IMR-90 (cell line): ENCODE results near the gene TENM4. TPM values are rescaled to one million over a fixed set of nuclear protein-coding genes. Genes with fewer than 3 reads are reported as not detected.

Experiments
- ATAC-seq: fragments of 200-7000 bp; cut with Tn5 transposase; 2 replicates; pipeline ENCODE4 v1.9.1; 2020; ENCODE audit warnings: low read depth, mild to moderate bottlenecking, moderate library complexity
- BruUV-seq: library from RNA; stranded (reverse); fragments of 400-500 nt; replicated peaks from 2 replicates; lab custom pipeline; 2021; lab: Mats Ljungman, UMichigan
- CTCF ChIA-PET: fragments of 300-600 bp; formaldehyde crosslinking; extraction: SDS; loops from one replicate; lab custom pipeline; 2021; ENCODE audit warnings: antibody characterized with exemption; lab: Yijun Ruan, JAX
- POLR2A ChIA-PET: fragments of 300-600 bp; sonication (Branson Sonifier 250); formaldehyde crosslinking; loops from one replicate; lab custom pipeline; 2022; ENCODE audit warnings: antibody characterized with exemption; ENCODE audit not compliant: unreplicated experiment; lab: Charles Lee
- DNase-seq: peaks from one replicate; pipeline ENCODE4 v3.0.0; 2013
- H2AFZ ChIP-seq: replicated peaks from 2 replicates; pipeline ENCODE3; 2013; ENCODE audit warnings: low read length, mild to moderate bottlenecking; ENCODE audit not compliant: poor library complexity
- H2AK5ac ChIP-seq: 2 replicates; pipeline ENCODE4 v1.6.1; 2013; ENCODE audit warnings: low read depth, low read length, inconsistent platforms
- H2AK9ac ChIP-seq: replicated peaks from 2 replicates; pipeline ENCODE3; 2013; ENCODE audit warnings: mild to moderate bottlenecking, low read depth, low read length, moderate library complexity; ENCODE audit not compliant: poor library complexity
- H2BK120ac ChIP-seq: 2 replicates; pipeline ENCODE4 v1.6.1; 2013; ENCODE audit warnings: low read depth, low read length, inconsistent platforms
- H2BK15ac ChIP-seq: 3 replicates; pipeline ENCODE4 v1.6.1; 2013; ENCODE audit warnings: low read depth, low read length, inconsistent platforms
- H2BK20ac ChIP-seq: 2 replicates; pipeline ENCODE4 v1.6.1; 2013; ENCODE audit warnings: low read depth, mild to moderate bottlenecking, inconsistent platforms, low read length, moderate library complexity
- H2BK5ac ChIP-seq: 2 replicates; pipeline ENCODE4 v1.6.1; 2013; ENCODE audit warnings: mild to moderate bottlenecking, low read depth, low read length, inconsistent platforms; ENCODE audit not compliant: poor library complexity, severe bottlenecking
- H3K14ac ChIP-seq: replicated peaks from 2 replicates; pipeline ENCODE4 v1.6.1; 2013; ENCODE audit warnings: low read depth, low read length, inconsistent platforms
- H3K18ac ChIP-seq: 2 replicates; pipeline ENCODE4 v1.6.1; 2013; ENCODE audit warnings: low read depth, low read length, control low read depth
- H3K23ac ChIP-seq: 2 replicates; pipeline ENCODE4 v1.6.1; 2013; ENCODE audit warnings: low read depth, low read length, inconsistent platforms
- H3K27ac ChIP-seq: 2 replicates; pipeline ENCODE4 v1.5.1; 2013; ENCODE audit warnings: mild to moderate bottlenecking, control low read depth, low read length; ENCODE audit not compliant: insufficient read depth
- H3K27me3 ChIP-seq: 2 replicates; pipeline ENCODE4 v1.6.1; 2013; ENCODE audit warnings: low read length; ENCODE audit not compliant: control insufficient read depth, insufficient read depth
- H3K36me3 ChIP-seq: 2 replicates; pipeline ENCODE4 v1.6.1; 2013; ENCODE audit warnings: low read length, mixed read lengths; ENCODE audit not compliant: control insufficient read depth, insufficient read depth
- H3K4ac ChIP-seq: 2 replicates; pipeline ENCODE4 v1.6.1; 2013; ENCODE audit warnings: low read depth, low read length, inconsistent platforms
- H3K4me1 ChIP-seq: 2 replicates; pipeline ENCODE4 v1.6.1; 2013; ENCODE audit warnings: low read length, mixed read lengths; ENCODE audit not compliant: control insufficient read depth, insufficient read depth
- H3K4me2 ChIP-seq: 2 replicates; pipeline ENCODE4 v1.6.1; 2013; ENCODE audit warnings: low read depth, mild to moderate bottlenecking, control low read depth, low read length, moderate library complexity
- H3K4me3 ChIP-seq: 2 replicates; pipeline ENCODE4 v1.5.1; 2013; ENCODE audit warnings: low read depth, mild to moderate bottlenecking, control low read depth, low read length, moderate library complexity; ENCODE audit not compliant: insufficient read depth
- H3K56ac ChIP-seq: 2 replicates; pipeline ENCODE4 v1.6.1; 2013; ENCODE audit warnings: low read length, inconsistent platforms; ENCODE audit not compliant: insufficient read depth; ENCODE audit errors: extremely low read depth
- H3K79me1 ChIP-seq, 2 experiments: 2 replicates each; pipeline ENCODE4 v1.6.1; 2013; ENCODE audit warnings: low read length in 2 of 2, inconsistent platforms in 1 of 2, low read depth in 1 of 2
- H3K9ac ChIP-seq: 2 replicates; pipeline ENCODE4 v1.6.1; 2013; ENCODE audit warnings: low read depth, low read length, control low read depth
- H3K9me1 ChIP-seq: 2 replicates; pipeline ENCODE4 v1.6.1; 2013; ENCODE audit warnings: low read length, inconsistent platforms; ENCODE audit not compliant: insufficient read depth
- H3K9me3 ChIP-seq: 2 replicates; pipeline ENCODE4 v1.6.1; 2013; ENCODE audit warnings: low read length; ENCODE audit not compliant: control insufficient read depth, insufficient read depth
- H4K20me1 ChIP-seq: 2 replicates; pipeline ENCODE4 v1.6.1; 2013; ENCODE audit warnings: low read length, inconsistent platforms; ENCODE audit not compliant: insufficient read depth
- H4K5ac ChIP-seq: 2 replicates; pipeline ENCODE4 v1.6.1; 2013; ENCODE audit warnings: mild to moderate bottlenecking, low read depth, low read length, control low read depth
- H4K8ac ChIP-seq, 2 experiments: 2 replicates each; pipeline ENCODE4 v1.6.1; 2013; ENCODE audit warnings: low read depth in 2 of 2, low read length in 2 of 2, control low read depth in 1 of 2, inconsistent platforms in 1 of 2
- H4K91ac ChIP-seq: 2 replicates; pipeline ENCODE4 v1.6.1; 2013; ENCODE audit warnings: low read depth, low read length, inconsistent platforms; ENCODE audit not compliant: insufficient read depth
- CEBPB ChIP-seq: IDR thresholded peaks from 2 replicates; pipeline ENCODE4 v1.6.1; 2012; ENCODE audit warnings: low read depth, low read length, improper control_type of control experiment
- MXI1 ChIP-seq: IDR thresholded peaks from 2 replicates; pipeline ENCODE4 v1.6.1; 2012; ENCODE audit warnings: low read depth, mild to moderate bottlenecking, low read length, moderate library complexity, borderline replicate concordance
- WGBS, 2 experiments: methylation state at CpG; one replicate each; pipeline versions ENCODE4 v1.1.5 to v1.1.7; 2013; ENCODE audit warnings: missing lambda C conversion rate in 2 of 2; ENCODE audit not compliant: insufficient read length in 1 of 2; ENCODE audit errors: extremely low coverage in 2 of 2; 5-methylcytosine and 5-hydroxymethylcytosine counted together
- dilution Hi-C: fragments of 300-500 bp; cut with HindIII; formaldehyde crosslinking; loops from one replicate; pipeline ENCODE4 v1.14.3; 2018; ENCODE audit warnings: low sequenced_read_pairs; ENCODE audit not compliant: unreplicated experiment
- in situ Hi-C: fragments of 300-500 bp; cut with MboI; formaldehyde crosslinking; loops from 3 replicates; pipeline ENCODE4 v1.14.3; 2019; ENCODE audit warnings: low sequenced_read_pairs, inconsistent platforms, mixed read lengths
- intact Hi-C: fragments of 100-400 bp; cut with micrococcal nuclease; formaldehyde crosslinking; loops from 2 replicates; pipeline ENCODE4 v1.10.0; 2022
- polyA plus RNA-seq, 3 experiments: library from polyadenylated mRNA; depleted of rRNA; stranded (reverse); fragments of >200 nt; gene quantifications; 2 replicates each; pipeline ENCODE4 v1.2.3, GENCODE V29; 2012; ENCODE audit warnings: low replicate concordance in 1 of 3
- total RNA-seq: library from RNA; depleted of rRNA; stranded (reverse); fragments of >200 nt; gene quantifications from 2 replicates; pipeline ENCODE4 v1.2.3, GENCODE V29; 2012

TENM4 gene
- total and polyA plus RNA-seq, 2 of the 4 experiments (the other 2 are of a cell fraction): 7.4 to 9.0 TPM

DNA sequence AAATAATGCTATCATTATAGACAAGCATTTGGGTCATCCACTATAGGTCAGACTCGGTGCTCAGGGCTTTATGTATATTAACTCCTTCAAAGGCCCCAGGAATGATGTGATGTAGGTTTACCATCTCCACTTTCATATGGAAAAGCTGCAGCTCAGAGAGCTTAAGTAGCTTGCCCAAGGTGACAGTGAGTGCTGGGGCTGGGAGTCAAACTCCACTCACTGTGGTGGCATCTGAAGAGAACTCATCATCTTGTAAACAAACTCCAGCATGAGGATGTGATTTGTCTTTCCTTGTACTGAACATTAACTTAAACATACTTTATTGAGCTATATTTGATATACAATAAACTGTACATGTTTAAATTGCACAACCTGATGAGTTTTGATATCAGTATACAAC, 25.4 kb downstream of the TENM4 start:
- peak overlapping the region; percentile 93 for H2BK120ac ChIP-seq
- H3K18ac ChIP-seq: peak overlapping the region; percentile 28; the same call in 1 of the 2 replicates
- TF ChIP-seq CEBPB (0 out of 2 replicates have a peak, but pooled peaks have one; percentile 7), MXI1 (no peak)
- peak overlapping the region; percentile 67 for H2AK5ac ChIP-seq
- H4K91ac ChIP-seq: peak overlapping the region; percentile 56
- H3K9me1 ChIP-seq: peaks cover 25% of the 10 kb centered on the region
- in situ Hi-C loops: no loop called here
- H3K14ac ChIP-seq: 0 out of 2 replicates have a peak overlapping the region, but pooled peaks have one; percentile 10
- DNase-seq: peak; percentile 61
- H3K4me2 ChIP-seq: peak overlapping the region; percentile 44; the same call in 1 of the 2 replicates
- peak overlapping the region; percentile 54; the same call in 1 of the 2 replicates for H3K27ac ChIP-seq
- ChIA-PET CTCF (no interaction called here), POLR2A (no interaction called here)
- peaks cover 7 to 56% of the 10 kb centered on the region in 2 experiments; a peak in 3 of 4 replicates for H3K79me1 ChIP-seq
- no peak for ATAC-seq
- no peak overlapping the region for H3K9ac ChIP-seq
- H3K4ac ChIP-seq: peak overlapping the region; percentile 70; the same call in 1 of the 2 replicates
- peak overlapping the region; percentile 91 for H2BK5ac ChIP-seq
- peaks cover 3% of the 10 kb centered on the region; the same call in 1 of the 2 replicates for H4K20me1 ChIP-seq
- H3K9me3 ChIP-seq: no peaks in the 10 kb centered on the region
- H2AK9ac ChIP-seq: no peak overlapping the region
- H3K23ac ChIP-seq: peak overlapping the region; percentile 53; the same call in 1 of the 2 replicates
- H2BK20ac ChIP-seq: peak overlapping the region; percentile 72; the same call in 1 of the 2 replicates
- H4K5ac ChIP-seq: no peak overlapping the region
- H3K4me3 ChIP-seq: no peak overlapping the region
- H3K56ac ChIP-seq: peak overlapping the region; percentile 8; the same call in 1 of the 2 replicates
- peak overlapping the region; percentile 12; the same call in 1 of the 3 replicates for H2BK15ac ChIP-seq
- BruUV-seq: no TSS peak
- H3K36me3 ChIP-seq: no peaks in the 10 kb centered on the region
- no CpG with 5 or more reads among the region's 1 CpG for WGBS, 2 experiments
- intact Hi-C loops: no loop called here
- peaks cover 24% of the 10 kb centered on the region for H3K4me1 ChIP-seq
- H4K8ac ChIP-seq: peak overlapping the region; percentile 8 to 19; a peak in 2 of 4 replicates
- H3K27me3 ChIP-seq: no peaks in the 10 kb centered on the region
- dilution Hi-C loops: no loop called here
- no peak overlapping the region for H2AFZ ChIP-seq
